Panc1 (cell line): Measurements from ENCODE around the gene DYNLRB1.

Experiments used
- CTCF ChIP-seq: fragments of 450-650 bp; IDR thresholded peaks from 2 replicates; pipeline ENCODE4 v1.5.1; 2017; ENCODE audit warnings: mild to moderate bottlenecking
- POLR2AphosphoS5 ChIP-seq: IDR thresholded peaks from 2 replicates; pipeline ENCODE4 v1.6.1; 2012; ENCODE audit warnings: mild to moderate bottlenecking, low read depth, low read length, moderate library complexity
- REST ChIP-seq, 2 experiments: IDR thresholded peaks; 2 replicates each; pipeline ENCODE4 v1.6.1; 2011 to 2012; ENCODE audit warnings: low read depth in 2 of 2, control low read depth in 1 of 2, low read length in 1 of 2, mild to moderate bottlenecking in 1 of 2, moderate library complexity in 1 of 2; ENCODE audit not compliant: insufficient read depth in 1 of 2
- TCF7L2 ChIP-seq: IDR thresholded peaks from 2 replicates; pipeline ENCODE4 v1.6.1; 2011; ENCODE audit warnings: mild to moderate bottlenecking, low read depth, low read length, inconsistent platforms

GRCh38 chr20:34575271-34575670 lies 59.0 kb downstream of the DYNLRB1 start:
- TF ChIP-seq POLR2AphosphoS5 = no peak
- no peak for TF ChIP-seq CTCF
- TF ChIP-seq REST (IDR thresholded peaks at IDR 0.05; ENCODE audit: insufficient read depth in 1 of 2, low read depth in 2 of 2, low read length in 1 of 2) = no peak
- TF ChIP-seq TCF7L2 = no peak
